NCI-H748 (cell line): ENCODE data around the gene CTNNBL1.

Experiments
- DNase-seq: peaks from one replicate; lab custom pipeline; 2025; ENCODE audit not compliant: unreplicated experiment; lab: John Stamatoyannopoulos, UW

CTNNBL1 gene

GRCh38 chr20:37737826-37738420 lies 44.1 kb downstream of the CTNNBL1 start:
- DNase-seq, result no peak

GRCh38 chr20:37741055-37741454 lies 47.2 kb downstream of the CTNNBL1 start:
- DNase-seq, result no peak

- no peak for DNase-seq
Measured at GRCh38 chr20:37741570-37741969, 47.7 kb downstream of the CTNNBL1 start.

- DNase-seq, result no peak
Measured at GRCh38 chr20:37742131-37742530, 48.3 kb downstream of the CTNNBL1 start.

GRCh38 chr20:37744347-37744746 lies 50.5 kb downstream of the CTNNBL1 start:
- DNase-seq, result no peak

GRCh38 chr20:37745553-37745952 lies 51.7 kb downstream of the CTNNBL1 start:
- DNase-seq, result no peak

GRCh38 chr20:37748015-37748414 lies 54.2 kb downstream of the CTNNBL1 start:
- no peak for DNase-seq

- DNase-seq, result no peak
Measured at GRCh38 chr20:37749218-37749617, 55.4 kb downstream of the CTNNBL1 start.

GRCh38 chr20:37749620-37750403 lies 56.0 kb downstream of the CTNNBL1 start:
- DNase-seq, result no peak

- DNase-seq, result peak; percentile 14
Measured at GRCh38 chr20:37755665-37756064, 61.8 kb downstream of the CTNNBL1 start.

- no peak for DNase-seq
Measured at GRCh38 chr20:37756234-37756633, 62.4 kb downstream of the CTNNBL1 start.

GRCh38 chr20:37757550-37757949 lies 63.7 kb downstream of the CTNNBL1 start:
- DNase-seq, result peak; percentile 7

- peak; percentile 4 for DNase-seq
Measured at GRCh38 chr20:37758332-37758731, 64.5 kb downstream of the CTNNBL1 start.

- DNase-seq, result no peak
Measured at GRCh38 chr20:37759052-37759553, 65.3 kb downstream of the CTNNBL1 start.

- DNase-seq, result no peak
Measured at GRCh38 chr20:37759761-37760209, 66.0 kb downstream of the CTNNBL1 start.

GRCh38 chr20:37760322-37760721 lies 66.5 kb downstream of the CTNNBL1 start:
- DNase-seq, result no peak

- DNase-seq, result no peak
Measured at GRCh38 chr20:37762716-37763485, 69.1 kb downstream of the CTNNBL1 start.

GRCh38 chr20:37764333-37764935 lies 70.6 kb downstream of the CTNNBL1 start:
- no peak for DNase-seq

GRCh38 chr20:37770908-37771307 lies 77.1 kb downstream of the CTNNBL1 start:
- DNase-seq, result no peak

GRCh38 chr20:37773291-37773826 lies 79.5 kb downstream of the CTNNBL1 start:
- no peak for DNase-seq

- no peak for DNase-seq
Measured at GRCh38 chr20:37774156-37774555, 80.3 kb downstream of the CTNNBL1 start.
